WTC11 (cell line): ENCODE measurements around the gene ARPC5. TPM values are rescaled to one million over a fixed set of nuclear protein-coding genes. Genes with fewer than 3 reads are reported as not detected.

Experiments
- ATAC-seq: fragments of 200-7000 bp; cut with Tn5 transposase; 2 replicates; pipeline ENCODE4 v1.10.0; 2021; ENCODE audit warnings: mild to moderate bottlenecking, moderate library complexity
- CTCF ChIA-PET: fragments of 300-600 bp; sonication (Branson Sonifier 250); formaldehyde crosslinking; loops from one replicate; lab custom pipeline; 2021; ENCODE audit warnings: antibody characterized with exemption; lab: Charles Lee
- POLR2A ChIA-PET: fragments of 350-600 bp; sonication (Branson Sonifier 250); formaldehyde crosslinking; loops from one replicate; lab custom pipeline; 2021; ENCODE audit warnings: antibody characterized with exemption; lab: Charles Lee
- DNase-seq: peaks from one replicate; pipeline ENCODE4 v3.0.0; 2021; ENCODE audit warnings: low spot score
- H3K27ac Mint-ChIP-seq: 2 replicates; pipeline ENCODE4 v1.8.0; 2021; ENCODE audit warnings: mixed read lengths
- H3K27me3 Mint-ChIP-seq: 2 replicates; pipeline ENCODE4 v1.8.0; 2021; ENCODE audit warnings: low read depth, mild to moderate bottlenecking, moderate library complexity, mixed read lengths
- H3K36me3 Mint-ChIP-seq: 2 replicates; pipeline ENCODE4 v1.8.0; 2021; ENCODE audit warnings: mixed read lengths
- H3K4me1 Mint-ChIP-seq: 2 replicates; pipeline ENCODE4 v1.8.0; 2022; ENCODE audit warnings: mixed read lengths
- H3K4me3 Mint-ChIP-seq: 2 replicates; pipeline ENCODE4 v1.8.0; 2021; ENCODE audit warnings: mild to moderate bottlenecking, moderate library complexity, mixed read lengths
- H3K9me3 Mint-ChIP-seq: 2 replicates; pipeline ENCODE4 v1.8.0; 2021; ENCODE audit warnings: mixed read lengths
- CBFB ChIP-seq: sonication (generic); formaldehyde crosslinking; IDR thresholded peaks from 2 replicates; pipeline ENCODE4 v1.8.1; 2022; ENCODE audit warnings: mild to moderate bottlenecking, low read depth, missing genetic modification reagents
- CREB1 ChIP-seq: sonication (generic); formaldehyde crosslinking; IDR thresholded peaks from 2 replicates; pipeline ENCODE4 v1.8.0; 2023; ENCODE audit warnings: mild to moderate bottlenecking, missing genetic modification reagents
- FOXJ3 ChIP-seq: sonication (generic); formaldehyde crosslinking; IDR thresholded peaks from 2 replicates; pipeline ENCODE4 v1.9.0; 2021; ENCODE audit warnings: missing genetic modification reagents, mild to moderate bottlenecking, borderline replicate concordance
- FOXK1 ChIP-seq: sonication (generic); formaldehyde crosslinking; IDR thresholded peaks from 2 replicates; pipeline ENCODE4 v1.8.0; 2022; ENCODE audit warnings: mild to moderate bottlenecking, moderate library complexity, missing genetic modification reagents
- GTF2I ChIP-seq: fragments of 250-450 bp; sonication (Bioruptor Pico); conservative IDR thresholded peaks from 2 replicates; pipeline ENCODE4 v1.4.0; 2021; ENCODE audit warnings: mild to moderate bottlenecking
- KAT7 ChIP-seq: sonication (generic); formaldehyde crosslinking; IDR thresholded peaks from 2 replicates; pipeline ENCODE4 v1.8.1; 2023; ENCODE audit warnings: missing genetic modification reagents, mild to moderate bottlenecking, borderline replicate concordance
- MXD4 ChIP-seq: fragments of 250-450 bp; sonication (Bioruptor Pico); IDR thresholded peaks from 2 replicates; pipeline ENCODE4 v1.8.0; 2021; ENCODE audit warnings: mild to moderate bottlenecking, moderate library complexity, borderline replicate concordance
- NFYB ChIP-seq: sonication (generic); formaldehyde crosslinking; conservative IDR thresholded peaks from 2 replicates; pipeline ENCODE4 v1.8.0; 2022; ENCODE audit warnings: low read depth, missing genetic modification reagents
- OVOL2 ChIP-seq: fragments of 250-450 bp; sonication (Bioruptor Pico); IDR thresholded peaks from 2 replicates; pipeline ENCODE4 v1.9.0; 2021; ENCODE audit warnings: mild to moderate bottlenecking, borderline replicate concordance
- ZNF138 ChIP-seq: sonication (generic); formaldehyde crosslinking; conservative IDR thresholded peaks from 2 replicates; pipeline ENCODE4 v1.8.1; 2022; ENCODE audit warnings: mild to moderate bottlenecking, moderate library complexity, missing genetic modification reagents
- ZNF219 ChIP-seq: sonication (generic); formaldehyde crosslinking; IDR thresholded peaks from 2 replicates; pipeline ENCODE4 v1.8.0; 2023; ENCODE audit warnings: missing genetic modification reagents, mild to moderate bottlenecking, borderline replicate concordance
- ZNF396 ChIP-seq: fragments of 250-450 bp; sonication (Bioruptor Pico); IDR thresholded peaks from 2 replicates; pipeline ENCODE4 v1.8.0; 2021; ENCODE audit warnings: mild to moderate bottlenecking, moderate library complexity, borderline replicate concordance
- ZNF416 ChIP-seq: fragments of 250-450 bp; sonication (Bioruptor Pico); IDR thresholded peaks from 2 replicates; pipeline ENCODE4 v1.9.0; 2021; ENCODE audit warnings: mild to moderate bottlenecking, inconsistent platforms
- total RNA-seq: library from RNA; stranded (reverse); gene quantifications from 3 replicates; pipeline ENCODE4 v1.2.3, GENCODE V29; 2021
- TF ChIP-seq, protein P1 (sequence below): sonication (generic); formaldehyde crosslinking; IDR thresholded peaks from 2 replicates; pipeline ENCODE4 v1.8.0; 2023; ENCODE audit warnings: missing genetic modification reagents, mild to moderate bottlenecking, borderline replicate concordance
- TF ChIP-seq, protein P2 (sequence below): fragments of 200-600 bp; IDR thresholded peaks from 2 replicates; pipeline ENCODE4 v1.8.0; 2022; ENCODE audit warnings: antibody characterized with exemption
- TF ChIP-seq, protein P3 (sequence below): sonication (generic); formaldehyde crosslinking; IDR thresholded peaks from 2 replicates; pipeline ENCODE4 v1.8.1; 2023; ENCODE audit warnings: mild to moderate bottlenecking, moderate library complexity, missing genetic modification reagents
- TF ChIP-seq, protein P4 (sequence below): sonication (generic); formaldehyde crosslinking; IDR thresholded peaks from 2 replicates; pipeline ENCODE4 v1.8.1; 2022; ENCODE audit warnings: low read depth, missing genetic modification reagents, borderline replicate concordance
- TF ChIP-seq, protein P5 (sequence below): sonication (generic); formaldehyde crosslinking; IDR thresholded peaks from 2 replicates; pipeline ENCODE4 v1.8.0; 2022; ENCODE audit warnings: mild to moderate bottlenecking, missing genetic modification reagents
- TF ChIP-seq, protein P6 (sequence below): sonication (generic); formaldehyde crosslinking; IDR thresholded peaks from 2 replicates; pipeline ENCODE4 v1.8.1; 2022; ENCODE audit warnings: low read depth, mild to moderate bottlenecking, moderate library complexity, missing genetic modification reagents, borderline replicate concordance
- TF ChIP-seq, protein P7 (sequence below): sonication (generic); formaldehyde crosslinking; conservative IDR thresholded peaks from 2 replicates; pipeline ENCODE4 v1.8.1; 2023; ENCODE audit warnings: mild to moderate bottlenecking, low read depth, missing genetic modification reagents, moderate library complexity

The ARPC5 gene
- total RNA-seq, 1 experiment from 2014 or later, result 51.7 TPM

DNA sequence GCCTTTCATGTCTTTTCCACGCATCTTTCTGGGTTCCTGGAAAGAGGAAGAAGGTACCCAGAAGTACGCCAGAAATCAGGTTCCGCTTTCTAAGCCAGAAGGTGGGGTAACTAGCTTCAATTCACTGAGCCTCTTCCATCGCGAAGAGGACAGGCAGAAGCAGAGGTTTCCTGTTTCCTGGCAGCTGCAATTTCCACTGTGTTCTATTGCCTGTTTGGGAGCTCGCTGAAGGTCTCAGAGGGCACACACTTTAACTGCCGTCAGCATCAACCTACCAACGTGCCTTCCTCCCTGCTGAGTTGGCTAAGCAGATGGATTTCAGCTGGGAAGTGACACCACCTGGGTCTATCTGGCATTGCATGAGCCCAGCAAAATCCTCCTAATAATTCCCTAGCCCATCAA is 55.3 kb downstream of the ARPC5 start:
- Mint-ChIP-seq H3K27ac (no peak overlapping the region), H3K4me1 (0 out of 2 replicates have a peak, but pooled peaks cover 2% of the 10 kb centered on the region), H3K9me3 (no peaks in the 10 kb centered on the region), H3K27me3 (no peaks in the 10 kb centered on the region), H3K36me3 (no peaks in the 10 kb centered on the region), H3K4me3 (no peak overlapping the region)
- ChIA-PET POLR2A (interaction anchor here (1.2 kb wide), 1 partner anchor 17 kb away, joined by 3 read pairs; no protein-coding TSS in a partner anchor), CTCF (interaction anchor here (1.7 kb wide), 1 partner anchor 53 kb away, joined by 3 read pairs; no protein-coding TSS in a partner anchor)
- TF ChIP-seq CREB1 (CRISPR knock-in tag) (no peak), KAT7 (CRISPR knock-in tag) (no peak), FOXJ3 (CRISPR knock-in tag) (no peak), ZNF416 (CRISPR knock-in tag) (no peak), ZNF219 (CRISPR knock-in tag) (no peak), FOXK1 (CRISPR knock-in tag) (no peak), CBFB (CRISPR knock-in tag) (no peak), NFYB (CRISPR knock-in tag) (no peak), MXD4 (CRISPR knock-in tag) (no peak), OVOL2 (no peak), ZNF396 (CRISPR knock-in tag) (no peak), GTF2I (CRISPR knock-in tag) (no peak), ZNF138 (no peak)
- TF ChIP-seq, protein P1, sequence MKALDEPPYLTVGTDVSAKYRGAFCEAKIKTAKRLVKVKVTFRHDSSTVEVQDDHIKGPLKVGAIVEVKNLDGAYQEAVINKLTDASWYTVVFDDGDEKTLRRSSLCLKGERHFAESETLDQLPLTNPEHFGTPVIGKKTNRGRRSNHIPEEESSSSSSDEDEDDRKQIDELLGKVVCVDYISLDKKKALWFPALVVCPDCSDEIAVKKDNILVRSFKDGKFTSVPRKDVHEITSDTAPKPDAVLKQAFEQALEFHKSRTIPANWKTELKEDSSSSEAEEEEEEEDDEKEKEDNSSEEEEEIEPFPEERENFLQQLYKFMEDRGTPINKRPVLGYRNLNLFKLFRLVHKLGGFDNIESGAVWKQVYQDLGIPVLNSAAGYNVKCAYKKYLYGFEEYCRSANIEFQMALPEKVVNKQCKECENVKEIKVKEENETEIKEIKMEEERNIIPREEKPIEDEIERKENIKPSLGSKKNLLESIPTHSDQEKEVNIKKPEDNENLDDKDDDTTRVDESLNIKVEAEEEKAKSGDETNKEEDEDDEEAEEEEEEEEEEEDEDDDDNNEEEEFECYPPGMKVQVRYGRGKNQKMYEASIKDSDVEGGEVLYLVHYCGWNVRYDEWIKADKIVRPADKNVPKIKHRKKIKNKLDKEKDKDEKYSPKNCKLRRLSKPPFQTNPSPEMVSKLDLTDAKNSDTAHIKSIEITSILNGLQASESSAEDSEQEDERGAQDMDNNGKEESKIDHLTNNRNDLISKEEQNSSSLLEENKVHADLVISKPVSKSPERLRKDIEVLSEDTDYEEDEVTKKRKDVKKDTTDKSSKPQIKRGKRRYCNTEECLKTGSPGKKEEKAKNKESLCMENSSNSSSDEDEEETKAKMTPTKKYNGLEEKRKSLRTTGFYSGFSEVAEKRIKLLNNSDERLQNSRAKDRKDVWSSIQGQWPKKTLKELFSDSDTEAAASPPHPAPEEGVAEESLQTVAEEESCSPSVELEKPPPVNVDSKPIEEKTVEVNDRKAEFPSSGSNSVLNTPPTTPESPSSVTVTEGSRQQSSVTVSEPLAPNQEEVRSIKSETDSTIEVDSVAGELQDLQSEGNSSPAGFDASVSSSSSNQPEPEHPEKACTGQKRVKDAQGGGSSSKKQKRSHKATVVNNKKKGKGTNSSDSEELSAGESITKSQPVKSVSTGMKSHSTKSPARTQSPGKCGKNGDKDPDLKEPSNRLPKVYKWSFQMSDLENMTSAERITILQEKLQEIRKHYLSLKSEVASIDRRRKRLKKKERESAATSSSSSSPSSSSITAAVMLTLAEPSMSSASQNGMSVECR (CRISPR knock-in tag), result no peak
- TF ChIP-seq, protein P2, sequence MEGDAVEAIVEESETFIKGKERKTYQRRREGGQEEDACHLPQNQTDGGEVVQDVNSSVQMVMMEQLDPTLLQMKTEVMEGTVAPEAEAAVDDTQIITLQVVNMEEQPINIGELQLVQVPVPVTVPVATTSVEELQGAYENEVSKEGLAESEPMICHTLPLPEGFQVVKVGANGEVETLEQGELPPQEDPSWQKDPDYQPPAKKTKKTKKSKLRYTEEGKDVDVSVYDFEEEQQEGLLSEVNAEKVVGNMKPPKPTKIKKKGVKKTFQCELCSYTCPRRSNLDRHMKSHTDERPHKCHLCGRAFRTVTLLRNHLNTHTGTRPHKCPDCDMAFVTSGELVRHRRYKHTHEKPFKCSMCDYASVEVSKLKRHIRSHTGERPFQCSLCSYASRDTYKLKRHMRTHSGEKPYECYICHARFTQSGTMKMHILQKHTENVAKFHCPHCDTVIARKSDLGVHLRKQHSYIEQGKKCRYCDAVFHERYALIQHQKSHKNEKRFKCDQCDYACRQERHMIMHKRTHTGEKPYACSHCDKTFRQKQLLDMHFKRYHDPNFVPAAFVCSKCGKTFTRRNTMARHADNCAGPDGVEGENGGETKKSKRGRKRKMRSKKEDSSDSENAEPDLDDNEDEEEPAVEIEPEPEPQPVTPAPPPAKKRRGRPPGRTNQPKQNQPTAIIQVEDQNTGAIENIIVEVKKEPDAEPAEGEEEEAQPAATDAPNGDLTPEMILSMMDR, result no peak
- TF ChIP-seq, protein P3, sequence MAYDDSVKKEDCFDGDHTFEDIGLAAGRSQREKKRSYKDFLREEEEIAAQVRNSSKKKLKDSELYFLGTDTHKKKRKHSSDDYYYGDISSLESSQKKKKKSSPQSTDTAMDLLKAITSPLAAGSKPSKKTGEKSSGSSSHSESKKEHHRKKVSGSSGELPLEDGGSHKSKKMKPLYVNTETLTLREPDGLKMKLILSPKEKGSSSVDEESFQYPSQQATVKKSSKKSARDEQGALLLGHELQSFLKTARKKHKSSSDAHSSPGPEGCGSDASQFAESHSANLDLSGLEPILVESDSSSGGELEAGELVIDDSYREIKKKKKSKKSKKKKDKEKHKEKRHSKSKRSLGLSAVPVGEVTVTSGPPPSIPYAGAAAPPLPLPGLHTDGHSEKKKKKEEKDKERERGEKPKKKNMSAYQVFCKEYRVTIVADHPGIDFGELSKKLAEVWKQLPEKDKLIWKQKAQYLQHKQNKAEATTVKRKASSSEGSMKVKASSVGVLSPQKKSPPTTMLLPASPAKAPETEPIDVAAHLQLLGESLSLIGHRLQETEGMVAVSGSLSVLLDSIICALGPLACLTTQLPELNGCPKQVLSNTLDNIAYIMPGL, result no peak
- TF ChIP-seq, protein P4, sequence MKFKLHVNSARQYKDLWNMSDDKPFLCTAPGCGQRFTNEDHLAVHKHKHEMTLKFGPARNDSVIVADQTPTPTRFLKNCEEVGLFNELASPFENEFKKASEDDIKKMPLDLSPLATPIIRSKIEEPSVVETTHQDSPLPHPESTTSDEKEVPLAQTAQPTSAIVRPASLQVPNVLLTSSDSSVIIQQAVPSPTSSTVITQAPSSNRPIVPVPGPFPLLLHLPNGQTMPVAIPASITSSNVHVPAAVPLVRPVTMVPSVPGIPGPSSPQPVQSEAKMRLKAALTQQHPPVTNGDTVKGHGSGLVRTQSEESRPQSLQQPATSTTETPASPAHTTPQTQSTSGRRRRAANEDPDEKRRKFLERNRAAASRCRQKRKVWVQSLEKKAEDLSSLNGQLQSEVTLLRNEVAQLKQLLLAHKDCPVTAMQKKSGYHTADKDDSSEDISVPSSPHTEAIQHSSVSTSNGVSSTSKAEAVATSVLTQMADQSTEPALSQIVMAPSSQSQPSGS (CRISPR knock-in tag), result no peak
- TF ChIP-seq, protein P5, sequence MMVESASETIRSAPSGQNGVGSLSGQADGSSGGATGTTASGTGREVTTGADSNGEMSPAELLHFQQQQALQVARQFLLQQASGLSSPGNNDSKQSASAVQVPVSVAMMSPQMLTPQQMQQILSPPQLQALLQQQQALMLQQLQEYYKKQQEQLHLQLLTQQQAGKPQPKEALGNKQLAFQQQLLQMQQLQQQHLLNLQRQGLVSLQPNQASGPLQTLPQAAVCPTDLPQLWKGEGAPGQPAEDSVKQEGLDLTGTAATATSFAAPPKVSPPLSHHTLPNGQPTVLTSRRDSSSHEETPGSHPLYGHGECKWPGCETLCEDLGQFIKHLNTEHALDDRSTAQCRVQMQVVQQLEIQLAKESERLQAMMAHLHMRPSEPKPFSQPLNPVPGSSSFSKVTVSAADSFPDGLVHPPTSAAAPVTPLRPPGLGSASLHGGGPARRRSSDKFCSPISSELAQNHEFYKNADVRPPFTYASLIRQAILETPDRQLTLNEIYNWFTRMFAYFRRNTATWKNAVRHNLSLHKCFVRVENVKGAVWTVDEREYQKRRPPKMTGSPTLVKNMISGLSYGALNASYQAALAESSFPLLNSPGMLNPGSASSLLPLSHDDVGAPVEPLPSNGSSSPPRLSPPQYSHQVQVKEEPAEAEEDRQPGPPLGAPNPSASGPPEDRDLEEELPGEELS (CRISPR knock-in tag), result no peak
- TF ChIP-seq, protein P6, sequence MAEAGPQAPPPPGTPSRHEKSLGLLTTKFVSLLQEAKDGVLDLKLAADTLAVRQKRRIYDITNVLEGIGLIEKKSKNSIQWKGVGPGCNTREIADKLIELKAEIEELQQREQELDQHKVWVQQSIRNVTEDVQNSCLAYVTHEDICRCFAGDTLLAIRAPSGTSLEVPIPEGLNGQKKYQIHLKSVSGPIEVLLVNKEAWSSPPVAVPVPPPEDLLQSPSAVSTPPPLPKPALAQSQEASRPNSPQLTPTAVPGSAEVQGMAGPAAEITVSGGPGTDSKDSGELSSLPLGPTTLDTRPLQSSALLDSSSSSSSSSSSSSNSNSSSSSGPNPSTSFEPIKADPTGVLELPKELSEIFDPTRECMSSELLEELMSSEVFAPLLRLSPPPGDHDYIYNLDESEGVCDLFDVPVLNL (CRISPR knock-in tag), result no peak
- TF ChIP-seq, protein P7, sequence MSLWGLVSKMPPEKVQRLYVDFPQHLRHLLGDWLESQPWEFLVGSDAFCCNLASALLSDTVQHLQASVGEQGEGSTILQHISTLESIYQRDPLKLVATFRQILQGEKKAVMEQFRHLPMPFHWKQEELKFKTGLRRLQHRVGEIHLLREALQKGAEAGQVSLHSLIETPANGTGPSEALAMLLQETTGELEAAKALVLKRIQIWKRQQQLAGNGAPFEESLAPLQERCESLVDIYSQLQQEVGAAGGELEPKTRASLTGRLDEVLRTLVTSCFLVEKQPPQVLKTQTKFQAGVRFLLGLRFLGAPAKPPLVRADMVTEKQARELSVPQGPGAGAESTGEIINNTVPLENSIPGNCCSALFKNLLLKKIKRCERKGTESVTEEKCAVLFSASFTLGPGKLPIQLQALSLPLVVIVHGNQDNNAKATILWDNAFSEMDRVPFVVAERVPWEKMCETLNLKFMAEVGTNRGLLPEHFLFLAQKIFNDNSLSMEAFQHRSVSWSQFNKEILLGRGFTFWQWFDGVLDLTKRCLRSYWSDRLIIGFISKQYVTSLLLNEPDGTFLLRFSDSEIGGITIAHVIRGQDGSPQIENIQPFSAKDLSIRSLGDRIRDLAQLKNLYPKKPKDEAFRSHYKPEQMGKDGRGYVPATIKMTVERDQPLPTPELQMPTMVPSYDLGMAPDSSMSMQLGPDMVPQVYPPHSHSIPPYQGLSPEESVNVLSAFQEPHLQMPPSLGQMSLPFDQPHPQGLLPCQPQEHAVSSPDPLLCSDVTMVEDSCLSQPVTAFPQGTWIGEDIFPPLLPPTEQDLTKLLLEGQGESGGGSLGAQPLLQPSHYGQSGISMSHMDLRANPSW, result no peak
- DNase-seq, result no peak
- ATAC-seq, result peak; percentile 58; the same call in 1 of the 2 replicates
